GM19328 (cell line): ENCODE data around the gene SIK2.
"Not testable (repeated sequence)": the region's sequence is repeated elsewhere in the genome, so short reads cannot be mapped to it uniquely, and the experiment has no call there.

Experiments
- ATAC-seq: cut with Tn5 transposase; IDR thresholded peaks from one replicate; pipeline ENCODE4 v1.9.1; 2021; ENCODE audit warnings: mild to moderate bottlenecking, moderate library complexity; ENCODE audit not compliant: unreplicated experiment

The SIK2 gene

DNA sequence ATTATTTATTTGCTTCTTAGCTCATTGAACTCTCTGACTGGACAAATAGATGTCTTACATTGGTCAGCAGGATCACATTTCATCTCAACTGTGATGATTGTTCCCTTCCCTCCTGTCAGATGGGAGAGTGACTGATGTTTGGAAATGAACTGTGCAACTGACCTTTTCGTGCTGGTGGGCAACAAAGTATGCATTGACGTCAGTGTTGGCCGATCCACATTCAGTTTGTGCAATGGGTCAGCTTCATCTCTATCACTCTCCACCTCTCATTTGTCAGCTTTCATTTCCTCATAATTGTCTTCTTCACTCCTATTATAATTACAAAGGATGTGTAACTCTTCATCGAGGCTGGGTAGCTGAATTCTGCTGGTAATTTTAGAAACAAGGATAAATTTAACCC is 92.6 kb downstream of the SIK2 start:
- no peak for ATAC-seq

DNA sequence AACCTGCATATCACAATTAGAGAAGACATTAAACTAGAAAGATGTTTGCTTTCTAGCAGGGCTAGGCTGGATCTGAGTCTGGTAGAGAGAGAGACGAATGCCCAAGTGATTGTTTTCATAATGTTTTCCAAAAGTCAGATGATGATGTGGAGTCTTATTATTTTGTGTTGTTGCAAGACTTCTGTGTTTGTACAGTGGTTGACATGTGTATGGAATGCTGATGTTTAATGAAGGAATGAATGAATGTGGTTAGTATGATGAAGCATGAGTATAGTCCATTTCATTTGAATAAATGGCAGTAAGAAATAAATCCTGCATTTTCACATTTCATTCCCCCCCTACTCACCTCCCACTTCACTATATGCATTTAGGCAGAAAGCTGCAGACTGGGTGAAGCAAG is 94.3 kb downstream of the SIK2 start:
- no peak for ATAC-seq

DNA sequence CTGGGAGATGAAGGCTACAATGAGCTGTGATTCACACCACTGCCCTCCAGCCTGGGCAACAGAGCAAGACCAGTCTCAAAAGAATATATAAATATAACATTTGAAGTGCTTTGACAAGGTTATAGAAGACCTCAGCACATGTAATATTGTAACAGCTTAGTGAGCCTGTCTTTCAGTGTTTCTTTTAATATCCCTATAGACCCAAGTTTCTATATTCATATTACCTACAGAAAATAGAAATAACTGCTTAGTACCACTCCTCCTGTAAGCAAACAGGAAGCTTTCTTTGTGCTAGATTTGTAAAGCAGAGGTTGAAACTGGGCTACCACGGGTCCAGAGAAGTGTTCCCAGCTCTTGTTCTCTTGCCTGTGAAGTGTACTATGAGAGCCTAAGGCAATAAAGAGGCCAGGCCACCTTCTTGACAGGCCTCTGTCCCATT is 95.7 kb downstream of the SIK2 start:
- ATAC-seq, result no peak

DNA sequence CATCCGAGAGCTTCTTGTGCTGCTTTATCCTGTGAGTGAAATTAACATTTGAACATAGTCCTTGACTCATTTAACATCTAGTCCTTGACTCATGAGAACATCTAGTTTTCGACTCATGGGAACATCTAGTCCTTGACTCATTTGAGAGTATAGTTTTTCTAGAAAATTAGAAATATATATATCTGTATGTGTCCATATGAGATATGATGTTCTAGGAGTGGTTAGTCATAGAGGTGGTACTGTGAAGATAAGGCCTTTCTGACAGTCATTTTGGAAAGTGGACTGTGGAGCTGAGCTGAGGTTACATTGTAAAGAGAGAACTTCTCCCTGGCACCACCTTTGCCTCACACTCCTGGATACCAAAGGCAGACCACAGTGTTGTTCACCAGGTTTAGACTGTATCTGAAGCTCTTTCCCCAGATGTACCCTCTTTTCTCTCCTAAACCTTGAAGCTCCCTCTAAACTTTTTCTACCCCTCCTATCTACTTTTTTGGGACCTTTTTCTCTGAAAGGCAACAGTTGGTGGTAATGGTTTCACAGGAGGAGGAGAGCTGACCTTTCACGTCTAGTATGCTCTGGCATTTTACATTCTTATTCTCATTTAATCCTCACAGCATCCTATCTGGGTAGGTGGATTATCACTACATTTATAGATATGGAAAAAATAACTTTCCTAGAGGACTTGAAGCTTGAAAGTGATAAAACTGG is 96.8 kb downstream of the SIK2 start:
- ATAC-seq, result no peak

DNA sequence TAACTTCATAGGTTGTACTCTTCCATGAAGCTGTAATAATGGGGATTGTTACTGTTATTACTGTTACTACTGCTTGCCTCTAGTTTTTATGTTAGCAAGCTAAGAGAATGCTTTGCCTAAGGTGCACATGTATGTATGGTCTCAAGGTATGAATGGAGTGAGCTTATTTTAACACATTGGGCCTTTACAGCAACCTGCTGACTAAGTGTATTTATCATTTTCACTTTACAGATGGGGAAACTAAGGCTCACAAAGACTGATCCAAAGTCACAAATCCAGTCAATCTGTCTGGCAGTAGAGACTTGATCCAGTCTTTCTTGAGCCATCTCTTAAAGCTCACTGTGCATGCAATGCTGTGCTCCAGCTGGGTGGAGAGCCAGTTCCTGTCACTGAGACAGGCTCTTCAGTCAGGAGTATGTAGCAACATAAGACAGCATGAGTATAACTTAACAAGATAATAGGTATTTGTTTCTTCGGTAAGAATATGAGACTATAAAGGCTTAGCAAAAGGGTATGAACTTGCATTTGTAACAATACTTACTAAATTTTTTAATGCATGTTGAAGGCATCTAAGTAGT is 97.4 kb downstream of the SIK2 start:
- no peak for ATAC-seq

DNA sequence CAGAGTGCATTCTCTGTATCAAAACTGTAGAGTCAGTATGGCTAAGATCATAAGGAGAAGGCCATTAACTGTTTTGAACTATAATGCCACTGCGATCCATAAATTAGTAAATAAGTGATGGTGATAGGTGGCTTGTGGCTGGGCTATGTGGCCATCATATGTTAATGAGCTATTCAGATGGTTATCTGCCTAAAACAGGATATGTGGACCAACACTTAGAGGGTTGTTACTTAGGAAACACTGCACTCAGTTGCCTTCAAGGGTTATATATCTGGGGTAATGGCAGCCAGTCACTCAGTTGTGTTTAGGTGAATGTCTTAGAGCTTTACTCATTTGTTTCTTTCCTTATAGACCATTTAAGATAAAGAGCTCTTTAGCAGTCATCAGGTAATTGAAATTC is 97.9 kb downstream of the SIK2 start:
- no peak for ATAC-seq

DNA sequence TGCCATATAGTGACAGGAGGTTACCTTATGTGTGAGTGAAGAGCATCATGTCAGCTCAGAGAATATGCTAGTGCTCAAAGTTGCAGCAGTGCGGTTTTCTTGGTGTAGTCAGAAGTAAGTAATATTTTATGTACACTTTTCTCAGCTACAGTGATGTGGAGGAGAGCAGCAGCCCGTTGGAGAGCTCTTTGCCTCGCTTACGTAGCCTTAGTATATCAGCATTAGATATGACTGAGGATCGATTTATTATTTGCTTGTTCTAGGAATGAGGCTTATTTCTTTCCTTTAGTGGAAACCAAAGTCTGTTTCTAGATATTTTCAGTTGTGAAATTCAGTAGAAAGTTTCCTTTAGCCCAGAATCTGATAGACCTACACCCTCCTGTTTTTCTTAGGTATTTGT is 100.4 kb downstream of the SIK2 start:
- no peak for ATAC-seq

DNA sequence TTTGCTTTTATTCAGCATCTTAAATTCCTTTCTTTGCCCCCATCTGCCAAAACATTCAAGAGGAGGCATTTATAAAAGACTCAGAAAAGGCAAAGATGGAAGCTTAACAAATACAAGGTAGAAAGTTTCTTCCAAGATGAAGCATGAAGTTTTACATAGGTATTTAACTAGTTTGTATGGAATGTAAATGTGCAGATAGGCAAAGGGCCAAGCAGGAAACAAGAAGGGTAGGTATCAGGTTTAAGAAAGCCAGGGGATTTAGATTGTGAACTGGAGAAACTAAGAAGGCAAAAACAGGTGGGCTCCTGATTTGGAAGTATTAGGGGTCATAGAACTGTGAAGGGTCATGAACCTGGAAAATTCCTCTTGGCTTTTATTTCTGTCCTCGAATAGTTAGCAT is 101.3 kb downstream of the SIK2 start:
- no peak for ATAC-seq

DNA sequence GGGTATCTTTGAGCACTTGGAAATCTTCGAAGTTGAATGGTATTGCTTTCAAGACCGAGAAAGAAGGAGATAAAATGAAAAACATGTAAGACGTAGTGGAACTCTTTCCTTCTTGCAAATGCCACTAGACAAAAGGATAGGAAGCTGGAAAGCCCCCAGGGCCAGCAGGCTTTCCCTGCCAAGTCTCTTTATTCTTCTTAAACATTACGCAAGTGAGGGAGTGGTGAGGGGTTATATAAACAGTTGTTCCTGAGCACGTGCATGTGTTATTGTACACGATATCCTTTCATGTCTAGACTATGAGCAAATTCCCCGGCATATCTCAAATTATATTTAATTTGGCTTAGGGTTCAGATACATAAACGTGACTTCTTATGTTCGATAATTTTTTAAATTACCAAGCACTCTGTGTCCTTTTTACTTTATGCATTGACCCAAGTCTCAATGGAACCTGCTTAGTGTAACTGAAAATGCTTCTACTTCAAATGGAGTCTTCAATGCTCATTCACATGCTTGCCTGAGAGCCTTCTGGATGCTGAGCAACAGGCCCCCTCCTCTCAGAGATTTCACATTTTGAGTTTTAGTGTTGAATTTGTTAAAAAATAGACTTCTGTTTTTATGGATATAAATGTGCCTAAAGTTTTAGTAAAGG is 104.9 kb downstream of the SIK2 start:
- ATAC-seq, result no peak

DNA sequence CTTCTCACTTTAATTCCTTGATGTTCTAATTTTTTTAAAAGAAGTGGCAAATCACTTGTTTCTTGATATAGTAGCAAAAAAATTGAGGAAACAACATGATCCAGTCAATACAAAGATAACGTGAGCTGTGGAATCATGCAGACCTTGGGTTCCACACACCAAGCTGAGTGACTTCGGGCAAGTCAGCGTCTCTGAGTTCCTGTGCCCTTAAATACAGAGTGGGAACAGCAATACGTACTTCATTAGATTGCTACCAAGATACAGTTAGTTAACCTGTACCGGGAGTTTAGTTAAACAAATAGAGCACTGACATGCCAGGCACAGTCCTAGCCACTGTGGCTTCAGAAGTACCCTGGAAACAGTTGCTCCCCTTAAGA is 105.4 kb downstream of the SIK2 start:
- no peak for ATAC-seq

DNA sequence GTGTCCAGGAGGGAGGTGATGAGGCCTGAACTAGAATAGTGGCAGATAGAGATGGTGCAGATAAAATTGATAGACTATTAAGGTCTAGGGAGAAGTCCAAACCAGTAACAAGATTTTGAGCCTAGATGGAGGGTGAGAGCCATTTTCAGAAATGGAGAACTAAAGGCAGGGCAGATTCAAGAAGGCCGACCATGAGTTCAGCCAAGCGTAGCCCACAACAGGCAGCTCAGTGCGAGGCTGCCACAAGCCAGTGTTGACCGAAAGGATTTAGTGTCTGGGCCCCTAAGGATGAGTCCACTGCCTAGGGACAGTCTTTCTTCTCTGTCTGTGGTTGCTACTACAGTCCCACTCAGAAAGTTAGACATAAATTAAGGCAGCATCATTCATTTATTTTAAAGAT is 112.3 kb downstream of the SIK2 start:
- no peak for ATAC-seq

DNA sequence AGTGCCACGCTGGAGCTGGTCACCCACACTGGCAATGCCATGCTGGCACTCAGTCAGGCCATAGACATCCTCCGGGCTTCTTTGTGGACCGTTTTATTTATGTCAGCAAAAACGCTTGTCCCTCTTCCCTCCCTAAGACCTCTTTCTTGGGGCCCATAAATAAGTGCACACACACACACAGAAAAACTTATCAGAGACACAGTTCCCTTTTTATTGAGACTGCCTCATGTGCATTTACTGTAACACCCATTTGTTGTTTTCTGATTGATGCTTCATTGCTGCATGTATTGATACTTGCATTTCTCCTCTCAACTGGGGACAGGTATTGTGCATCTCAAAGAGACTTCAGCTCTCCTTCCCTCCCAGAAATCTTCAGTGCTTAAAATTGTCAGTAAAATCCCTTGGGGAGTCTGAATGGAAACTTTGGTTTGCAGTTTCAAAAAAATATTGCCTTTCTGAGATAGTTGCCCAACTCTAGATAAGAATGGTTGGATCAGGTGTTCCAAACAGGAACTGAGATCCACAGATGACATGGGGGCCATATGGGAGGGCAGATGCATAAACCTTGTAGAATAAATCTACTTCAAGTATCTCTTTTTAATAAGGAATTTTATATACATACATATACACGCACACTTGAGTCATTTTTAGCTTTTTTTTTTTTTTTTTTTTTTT is 113.0 kb downstream of the SIK2 start:
- ATAC-seq, result no peak

DNA sequence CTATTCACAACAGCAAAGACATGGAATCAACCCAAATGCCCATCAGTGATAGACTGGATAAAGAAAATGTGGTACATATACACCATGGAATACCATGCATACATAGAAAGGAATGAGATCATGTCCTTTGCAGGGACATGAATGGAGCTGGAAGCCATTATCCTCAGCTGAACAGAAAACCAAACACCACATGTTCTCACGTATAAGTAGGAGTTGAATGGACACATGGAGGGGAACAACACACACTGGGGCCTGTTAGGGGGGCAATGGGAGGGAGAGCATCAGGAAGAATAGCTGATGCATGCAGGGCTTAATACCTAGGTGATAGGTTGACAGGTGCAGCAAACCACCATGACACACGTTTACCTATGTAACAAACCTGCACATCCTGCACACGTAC is 115.4 kb downstream of the SIK2 start:
- ATAC-seq, result not testable (repeated sequence)

DNA sequence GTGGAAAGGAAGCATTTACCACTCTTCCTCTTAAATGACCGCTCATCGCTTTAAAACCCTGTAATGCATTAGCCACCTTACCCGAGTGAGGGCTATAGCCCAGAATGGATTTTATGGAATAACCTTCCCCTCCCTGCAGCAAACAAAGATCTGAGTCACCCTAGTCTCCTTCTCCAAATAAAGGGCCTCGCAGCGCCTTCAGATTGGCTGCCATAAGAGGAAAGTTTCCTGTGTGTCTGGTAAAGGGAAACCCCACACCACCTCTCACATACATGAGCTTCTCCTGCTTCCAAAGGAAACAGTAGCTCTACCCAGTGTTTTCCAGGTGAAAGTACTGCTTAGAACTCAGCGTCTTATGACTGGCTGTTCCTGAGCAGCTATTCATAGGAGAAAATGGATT is 116.2 kb downstream of the SIK2 start:
- no peak for ATAC-seq

DNA sequence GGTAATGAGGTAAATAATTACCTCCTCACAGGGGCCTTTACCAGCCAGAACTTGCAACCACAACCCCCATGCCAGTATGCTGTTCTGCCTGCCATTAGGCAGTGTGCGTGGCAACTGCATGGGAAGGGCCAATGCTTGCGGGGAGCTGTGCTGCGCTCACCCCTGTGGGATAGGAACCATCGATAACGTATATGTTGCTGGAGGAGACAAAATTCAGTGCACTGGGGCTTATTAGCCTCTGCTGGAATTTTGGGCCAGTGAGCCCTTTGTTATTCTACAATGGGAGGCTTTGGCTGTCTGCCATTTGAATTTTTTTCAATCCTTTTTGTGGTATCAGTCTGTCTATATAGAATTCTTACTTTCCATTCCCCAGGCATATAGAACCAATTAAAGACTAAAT is 116.6 kb downstream of the SIK2 start:
- no peak for ATAC-seq

DNA sequence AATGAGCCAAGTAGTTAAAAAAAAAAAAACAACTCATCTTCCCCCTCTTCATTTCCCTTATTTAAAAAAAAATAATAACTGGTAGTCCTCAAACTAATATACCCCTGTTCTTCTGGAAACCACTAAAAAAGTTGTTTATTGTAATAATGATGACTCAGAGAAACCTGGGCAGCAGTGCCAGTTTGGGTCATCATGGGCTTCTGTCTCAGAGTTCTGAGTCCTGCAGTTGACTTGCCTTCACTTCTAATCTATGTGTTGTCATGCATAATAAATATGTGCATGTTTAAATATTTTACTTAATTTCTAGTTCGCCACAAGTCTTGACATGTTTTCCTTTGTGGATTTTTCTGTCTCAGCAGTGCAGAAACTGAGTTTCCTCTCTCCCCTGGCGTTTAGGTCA is 117.1 kb downstream of the SIK2 start:
- no peak for ATAC-seq

DNA sequence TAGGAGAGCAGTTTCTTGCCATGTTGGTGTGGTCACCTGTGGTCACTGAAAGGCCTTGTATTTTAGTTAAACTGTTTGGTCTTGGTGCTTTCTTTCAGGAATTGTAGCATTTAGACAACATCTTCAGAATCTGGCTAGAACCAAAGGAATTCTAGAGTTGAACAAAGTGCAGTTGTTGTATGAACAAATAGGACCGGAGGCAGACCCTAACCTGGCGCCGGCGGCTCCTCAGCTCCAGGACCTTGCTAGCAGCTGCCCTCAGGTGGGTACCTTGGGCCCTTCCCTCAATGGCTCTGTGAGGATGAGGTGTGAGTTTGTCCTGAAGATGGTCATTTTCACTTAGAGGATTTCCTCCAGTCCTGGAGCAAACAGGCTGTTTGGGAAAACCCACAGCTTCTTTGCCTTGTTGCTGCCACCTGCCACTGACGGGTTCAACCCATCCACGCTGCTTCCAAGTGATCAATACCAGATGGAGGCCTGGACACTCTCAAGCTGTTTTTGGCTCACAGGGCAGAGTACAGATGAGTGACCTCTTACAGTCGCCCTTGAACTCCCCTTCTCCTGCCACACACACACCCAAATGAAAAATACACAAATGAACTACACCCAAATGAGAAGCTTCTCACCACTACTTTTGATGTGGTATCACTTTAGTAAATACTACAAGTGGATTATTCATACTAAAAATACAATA is 118.7 kb downstream of the SIK2 start:
- no peak for ATAC-seq

DNA sequence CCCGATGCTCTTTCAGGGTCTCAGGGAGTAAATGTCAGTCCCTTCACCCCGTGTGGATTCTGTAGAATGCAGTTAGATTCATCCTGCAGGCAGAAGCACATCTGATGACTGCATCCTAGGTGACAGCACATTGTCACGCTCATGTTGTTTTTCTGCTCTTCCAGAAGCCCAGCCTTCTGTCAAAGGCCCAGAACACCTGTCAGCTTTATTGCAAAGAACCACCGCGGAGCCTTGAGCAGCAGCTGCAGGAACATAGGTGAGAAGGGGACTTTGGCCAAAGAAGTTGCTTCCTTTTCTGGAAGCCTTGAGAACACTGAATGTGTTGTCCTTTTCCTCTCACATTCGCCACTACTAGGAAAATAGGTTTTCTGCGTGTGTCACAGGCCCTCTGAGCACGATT is 120.3 kb downstream of the SIK2 start:
- no peak for ATAC-seq

DNA sequence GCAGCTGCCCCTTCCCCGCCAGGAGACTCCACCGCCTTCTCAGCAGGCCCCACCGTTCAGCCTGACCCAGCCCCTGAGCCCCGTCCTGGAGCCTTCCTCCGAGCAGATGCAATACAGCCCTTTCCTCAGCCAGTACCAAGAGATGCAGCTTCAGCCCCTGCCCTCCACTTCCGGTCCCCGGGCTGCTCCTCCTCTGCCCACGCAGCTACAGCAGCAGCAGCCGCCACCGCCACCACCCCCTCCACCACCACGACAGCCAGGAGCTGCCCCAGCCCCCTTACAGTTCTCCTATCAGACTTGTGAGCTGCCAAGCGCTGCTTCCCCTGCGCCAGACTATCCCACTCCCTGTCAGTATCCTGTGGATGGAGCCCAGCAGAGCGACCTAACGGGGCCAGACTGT is 121.3 kb downstream of the SIK2 start:
- ATAC-seq, result no peak

DNA sequence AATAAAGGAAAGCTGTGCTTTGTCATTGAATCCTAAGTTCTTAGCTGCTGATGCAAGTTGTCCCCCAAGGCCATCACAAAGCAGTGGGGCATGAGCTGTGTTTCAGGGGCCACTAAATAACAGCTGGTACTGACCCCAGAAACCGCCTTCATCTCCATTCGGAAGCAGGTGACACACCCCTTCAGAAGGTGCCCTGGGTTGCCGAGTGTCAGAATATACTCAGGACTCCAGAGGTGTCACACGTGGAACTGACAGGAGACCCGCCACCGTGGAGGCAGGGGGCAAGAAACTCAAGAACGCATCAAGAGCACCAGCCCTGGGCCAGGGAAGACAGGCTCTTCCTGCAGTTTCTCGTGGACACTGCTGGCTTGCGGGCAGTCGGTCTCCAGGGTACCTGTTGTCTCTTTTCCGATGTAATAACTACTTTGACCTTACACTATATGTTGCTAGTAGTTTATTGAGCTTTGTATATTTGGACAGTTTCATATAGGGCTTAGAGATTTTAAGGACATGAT is 122.4 kb downstream of the SIK2 start:
- no peak for ATAC-seq

DNA sequence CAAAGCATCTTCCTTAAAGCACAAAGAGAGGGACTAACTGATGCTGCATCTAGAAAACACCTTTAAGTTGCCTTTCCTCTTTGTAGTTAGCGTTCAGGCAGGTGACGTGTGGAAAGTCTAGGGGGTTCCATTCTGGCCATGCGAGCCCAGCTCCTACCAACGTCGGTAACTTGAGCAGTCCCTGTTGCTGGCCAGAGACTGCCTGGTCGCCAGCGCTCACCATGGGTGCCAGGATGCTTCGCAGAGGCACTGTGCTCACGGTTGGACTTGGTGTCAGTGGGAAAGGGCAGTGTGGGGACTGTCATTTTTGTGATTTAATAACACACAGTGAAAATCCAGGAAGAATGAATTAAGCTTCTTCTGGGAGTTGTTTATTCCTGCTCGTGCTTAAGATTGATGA is 123.4 kb downstream of the SIK2 start:
- ATAC-seq, result no peak
